ENCODE data around the gene GPR27.

The GPR27 gene

DNA sequence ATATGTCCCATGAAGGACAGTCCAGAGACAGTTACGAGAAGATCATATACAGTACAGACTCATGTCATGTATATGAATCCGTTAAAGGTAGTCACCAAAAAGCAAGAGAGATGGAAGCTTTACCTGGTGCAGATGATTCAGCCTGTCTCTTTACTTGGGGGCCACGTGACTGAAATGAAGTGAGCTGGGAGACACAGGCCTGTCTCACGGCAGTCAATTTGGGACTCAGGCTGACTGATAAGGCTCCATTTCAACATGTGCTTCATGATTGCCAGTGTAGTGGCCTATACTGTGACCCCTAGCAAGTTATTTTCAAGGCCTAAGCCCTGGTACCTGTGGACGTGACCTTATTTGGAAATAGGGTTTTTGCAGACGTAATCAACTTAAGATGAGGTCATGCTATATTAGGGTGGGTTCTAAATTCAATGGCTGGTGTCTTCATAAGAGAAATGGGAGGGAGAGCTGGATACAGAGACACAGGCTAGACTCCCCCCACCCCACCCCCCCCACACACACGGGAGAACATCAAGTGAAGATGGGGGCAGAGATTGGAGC is 34.3 kb downstream of the GPR27 start:
- no peak for ATAC-seq
- H3K27me3 Mint-ChIP-seq = peaks cover 56% of the 10 kb centered on the region
- H3K36me3 Mint-ChIP-seq = no peaks in the 10 kb centered on the region
- H3K4me1 Mint-ChIP-seq = peaks cover 17% of the 10 kb centered on the region
- no peak overlapping the region for H3K4me3 Mint-ChIP-seq
- H3K9me3 Mint-ChIP-seq = no peaks in the 10 kb centered on the region
- no peak overlapping the region for H3K27ac Mint-ChIP-seq

DNA sequence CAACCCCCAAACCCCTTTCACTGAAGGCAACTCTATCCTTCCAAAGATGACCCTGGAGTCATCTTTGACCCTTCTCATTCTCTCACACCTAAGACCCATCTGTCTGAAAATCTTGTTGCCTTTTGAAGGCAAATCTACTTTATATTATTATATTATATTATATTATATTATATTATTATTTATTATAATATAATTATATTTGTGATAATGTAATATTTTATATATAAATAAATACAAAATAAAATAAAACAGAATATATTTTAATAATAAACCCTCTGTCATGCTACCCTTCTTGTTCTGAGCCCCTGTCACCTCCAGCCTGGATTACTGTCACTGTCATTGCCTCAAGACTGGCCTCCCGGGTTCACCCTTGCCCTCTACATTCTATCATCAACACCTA is 36.3 kb downstream of the GPR27 start:
- Mint-ChIP-seq H3K4me3 (no peak overlapping the region), H3K27me3 (peaks cover 55% of the 10 kb centered on the region), H3K4me1 (peaks cover 10% of the 10 kb centered on the region), H3K9me3 (no peaks in the 10 kb centered on the region), H3K27ac (no peak overlapping the region), H3K36me3 (no peaks in the 10 kb centered on the region)
- no peak for ATAC-seq

DNA sequence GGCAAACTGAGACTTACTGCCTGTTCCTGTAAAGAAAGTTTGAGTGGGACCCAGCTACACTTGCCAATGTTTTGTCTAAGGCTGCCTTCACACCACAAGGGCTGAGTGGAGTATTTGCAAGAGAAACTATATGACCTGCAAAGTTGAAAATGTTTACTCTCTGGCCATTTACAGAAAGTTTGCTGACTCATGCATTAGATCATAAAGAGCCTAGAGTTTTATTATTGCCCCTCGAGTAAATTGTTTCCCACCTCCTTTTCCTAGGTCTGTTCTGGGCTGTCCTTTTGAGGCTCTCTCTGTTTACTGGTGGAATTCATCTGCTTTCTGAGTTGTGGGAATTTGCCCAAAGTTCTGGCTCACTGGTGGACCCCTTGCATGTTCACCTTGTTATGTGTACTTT is 38.0 kb downstream of the GPR27 start:
- no peaks in the 10 kb centered on the region for H3K4me1 Mint-ChIP-seq
- peaks cover 54% of the 10 kb centered on the region for H3K27me3 Mint-ChIP-seq
- H3K4me3 Mint-ChIP-seq = no peak overlapping the region
- no peak overlapping the region for H3K27ac Mint-ChIP-seq
- ATAC-seq = no peak
- H3K9me3 Mint-ChIP-seq = no peaks in the 10 kb centered on the region
- H3K36me3 Mint-ChIP-seq = no peaks in the 10 kb centered on the region

DNA sequence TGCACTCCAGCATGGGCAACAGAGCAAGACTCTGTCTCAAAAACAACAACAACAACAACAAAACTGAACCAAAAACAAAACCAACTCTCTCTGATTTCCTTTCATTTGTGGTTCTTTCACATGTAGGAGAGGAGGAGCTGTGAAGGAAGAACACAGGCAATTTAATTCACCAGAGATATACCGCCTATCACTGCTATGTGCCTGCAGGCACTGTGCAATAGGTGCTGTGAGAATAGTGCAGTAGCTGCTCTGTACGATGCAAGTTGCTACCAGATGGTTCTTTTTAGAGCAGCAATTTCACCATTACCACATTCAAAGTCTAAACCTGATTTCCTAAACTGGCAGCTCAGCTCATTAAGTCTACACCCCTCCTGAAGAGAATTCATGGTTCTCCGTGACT is 42.6 kb downstream of the GPR27 start:
- H3K27me3 Mint-ChIP-seq = peaks cover 37% of the 10 kb centered on the region
- ATAC-seq = no peak
- no peaks in the 10 kb centered on the region for H3K4me1 Mint-ChIP-seq
- no peaks in the 10 kb centered on the region for H3K36me3 Mint-ChIP-seq
- no peak overlapping the region for H3K27ac Mint-ChIP-seq
- H3K4me3 Mint-ChIP-seq = no peak overlapping the region
- H3K9me3 Mint-ChIP-seq = no peaks in the 10 kb centered on the region

DNA sequence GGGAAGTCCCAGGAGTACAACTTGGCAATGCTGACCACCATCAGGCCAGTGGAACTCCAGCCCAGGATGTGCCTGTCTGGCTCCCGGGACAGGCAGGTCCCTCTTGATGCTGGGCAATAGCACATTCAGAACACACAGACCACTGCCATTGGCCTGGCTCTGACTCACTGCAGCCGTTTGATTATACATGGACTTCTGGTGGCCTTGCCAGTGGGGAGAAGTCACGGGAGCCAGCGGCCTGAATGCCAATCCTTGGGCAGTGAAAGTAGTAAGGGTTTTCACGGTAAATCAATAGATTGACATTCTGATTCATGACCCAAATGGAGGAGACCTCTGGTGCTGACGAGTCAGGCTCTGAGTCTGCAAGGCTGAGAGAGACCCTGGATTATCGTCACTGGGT is 43.8 kb downstream of the GPR27 start:
- no peaks in the 10 kb centered on the region for H3K4me1 Mint-ChIP-seq
- no peak overlapping the region for H3K27ac Mint-ChIP-seq
- ATAC-seq = no peak
- peaks cover 48% of the 10 kb centered on the region for H3K27me3 Mint-ChIP-seq
- H3K4me3 Mint-ChIP-seq = no peak overlapping the region
- H3K9me3 Mint-ChIP-seq = no peaks in the 10 kb centered on the region
- H3K36me3 Mint-ChIP-seq = no peaks in the 10 kb centered on the region

DNA sequence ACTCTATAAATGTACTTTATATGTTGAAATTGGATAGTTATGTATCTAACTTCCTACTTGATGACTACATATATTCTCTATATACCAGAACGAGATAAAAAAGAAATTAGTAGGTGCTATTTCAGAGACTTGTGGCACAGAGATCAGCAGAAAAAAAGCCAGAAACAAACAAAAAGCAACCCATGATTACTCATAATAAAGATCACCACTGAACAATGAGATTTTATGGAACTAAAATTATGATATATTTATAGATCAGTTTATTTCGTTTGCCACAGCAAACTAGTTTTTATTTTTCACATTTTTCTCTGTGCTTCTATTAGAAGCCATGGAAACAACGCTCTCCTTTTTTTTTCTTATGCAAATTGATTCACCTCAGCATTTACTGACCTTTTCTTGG is 46.4 kb downstream of the GPR27 start:
- H3K36me3 Mint-ChIP-seq = no peaks in the 10 kb centered on the region
- peaks cover 64% of the 10 kb centered on the region for H3K27me3 Mint-ChIP-seq
- no peak overlapping the region for H3K4me3 Mint-ChIP-seq
- no peaks in the 10 kb centered on the region for H3K9me3 Mint-ChIP-seq
- no peak overlapping the region for H3K27ac Mint-ChIP-seq
- no peaks in the 10 kb centered on the region for H3K4me1 Mint-ChIP-seq
- ATAC-seq = no peak

DNA sequence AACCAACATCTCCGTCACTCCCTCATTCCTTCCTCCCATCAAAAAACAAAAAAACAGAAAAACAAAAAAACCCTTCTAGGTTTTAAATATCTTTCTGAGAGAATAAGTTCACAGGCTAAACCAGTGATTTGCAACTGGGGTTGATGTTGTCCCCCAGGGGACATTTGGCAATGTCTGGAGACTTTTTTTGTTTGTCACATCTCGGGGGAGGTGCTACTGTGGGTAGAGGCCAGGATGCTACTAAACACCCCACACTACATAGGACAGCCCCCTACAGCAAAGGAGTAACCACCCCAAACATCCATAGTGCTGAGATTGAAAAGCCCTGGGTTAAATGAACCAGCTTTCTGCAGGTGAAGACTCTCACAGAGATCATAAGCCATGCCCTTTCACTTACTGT is 48.3 kb downstream of the GPR27 start:
- Mint-ChIP-seq H3K4me3 (no peak overlapping the region), H3K27ac (no peak overlapping the region), H3K27me3 (peaks cover 52% of the 10 kb centered on the region), H3K36me3 (no peaks in the 10 kb centered on the region), H3K9me3 (no peaks in the 10 kb centered on the region), H3K4me1 (no peaks in the 10 kb centered on the region)
- no peak for ATAC-seq

DNA sequence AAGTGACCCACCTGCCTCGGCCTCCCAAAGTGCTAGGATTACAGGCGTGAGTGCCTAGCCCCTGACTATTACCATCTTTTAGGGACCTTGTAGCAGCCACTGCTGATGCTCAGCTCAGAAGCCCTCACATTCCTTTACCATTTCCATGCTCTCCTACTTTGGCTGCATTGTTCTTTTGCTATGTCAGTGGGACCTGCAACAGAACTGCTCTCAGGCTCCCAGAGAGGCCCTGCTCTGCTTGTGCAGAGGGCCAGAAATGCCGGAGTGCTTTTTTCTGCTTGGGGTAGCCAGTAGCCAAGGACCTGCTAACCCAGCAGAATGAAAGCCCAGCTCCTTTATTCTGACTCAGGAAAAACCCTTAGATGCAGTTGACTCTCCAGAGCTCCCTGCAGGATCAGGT is 49.6 kb downstream of the GPR27 start:
- no peaks in the 10 kb centered on the region for H3K9me3 Mint-ChIP-seq
- H3K27me3 Mint-ChIP-seq = peaks cover 52% of the 10 kb centered on the region
- no peak overlapping the region for H3K27ac Mint-ChIP-seq
- H3K4me1 Mint-ChIP-seq = no peaks in the 10 kb centered on the region
- H3K4me3 Mint-ChIP-seq = no peak overlapping the region
- ATAC-seq = no peak
- no peaks in the 10 kb centered on the region for H3K36me3 Mint-ChIP-seq

DNA sequence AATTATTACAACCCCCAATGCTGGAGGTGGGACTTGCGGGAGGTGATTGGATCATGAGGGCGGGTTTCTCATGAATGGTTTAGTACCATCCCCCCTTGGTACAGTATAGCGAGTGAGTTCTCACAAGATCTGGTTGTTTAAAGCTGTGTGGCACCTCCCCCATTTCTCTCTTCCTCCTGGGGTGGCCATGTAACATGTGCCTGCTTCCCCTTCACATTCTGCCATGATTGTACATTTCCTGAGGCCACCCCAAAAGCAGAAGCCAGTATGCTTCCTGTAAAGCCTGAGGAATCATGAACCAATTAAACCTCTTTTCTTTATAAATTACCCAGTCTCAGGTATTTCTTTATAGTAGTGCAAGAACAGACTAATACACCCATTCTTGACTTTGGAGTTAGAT is 51.5 kb downstream of the GPR27 start:
- H3K9me3 Mint-ChIP-seq = no peaks in the 10 kb centered on the region
- peaks cover 40% of the 10 kb centered on the region for H3K27me3 Mint-ChIP-seq
- H3K36me3 Mint-ChIP-seq = no peaks in the 10 kb centered on the region
- ATAC-seq = no peak
- no peak overlapping the region for H3K27ac Mint-ChIP-seq
- no peaks in the 10 kb centered on the region for H3K4me1 Mint-ChIP-seq
- H3K4me3 Mint-ChIP-seq = no peak overlapping the region

DNA sequence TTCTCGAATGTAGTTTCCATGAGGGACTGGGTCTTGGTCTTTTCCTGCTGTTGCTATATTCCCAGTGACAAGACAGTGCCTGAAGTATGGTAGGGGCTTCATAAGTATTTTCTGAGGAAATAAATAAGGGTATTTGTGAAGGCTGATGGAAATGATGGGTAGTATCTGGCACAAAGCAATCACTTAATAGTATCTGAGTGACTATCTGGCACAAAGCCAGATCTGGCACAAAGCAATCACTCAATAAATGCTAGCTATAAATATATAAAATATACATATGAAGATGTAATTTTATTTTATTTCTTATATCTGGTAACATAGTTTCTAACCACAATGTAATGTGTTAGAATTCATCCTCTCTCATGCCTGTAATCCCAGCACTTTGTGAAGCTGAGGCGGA is 52.0 kb downstream of the GPR27 start:
- no peak overlapping the region for H3K27ac Mint-ChIP-seq
- peaks cover 40% of the 10 kb centered on the region for H3K27me3 Mint-ChIP-seq
- H3K9me3 Mint-ChIP-seq = no peaks in the 10 kb centered on the region
- H3K4me1 Mint-ChIP-seq = no peaks in the 10 kb centered on the region
- H3K36me3 Mint-ChIP-seq = no peaks in the 10 kb centered on the region
- no peak for ATAC-seq
- H3K4me3 Mint-ChIP-seq = no peak overlapping the region
